ENCODE measurements around the gene GALNT13.
"Not testable (repeated sequence)": the region's sequence is repeated elsewhere in the genome, so short reads cannot be mapped to it uniquely, and the experiment has no call there.

GALNT13 gene

GRCh38 chr2:154408786-154409185 lies 537.1 kb downstream of the GALNT13 start:
- no peak for DNase-seq (ENCODE audit: low read depth in 2 of 2)

GRCh38 chr2:154422251-154422650 lies 550.5 kb downstream of the GALNT13 start:
- no peak for DNase-seq (ENCODE audit: low read depth in 2 of 2)

GRCh38 chr2:154425994-154426393 lies 554.3 kb downstream of the GALNT13 start:
- DNase-seq (ENCODE audit: low read depth in 2 of 2), result no peak

GRCh38 chr2:154427453-154427852 lies 555.7 kb downstream of the GALNT13 start:
- DNase-seq (ENCODE audit: low read depth in 2 of 2), result no peak

- no peak for DNase-seq (ENCODE audit: low read depth in 2 of 2)
Observed at GRCh38 chr2:154428022-154428421, 556.3 kb downstream of the GALNT13 start.

GRCh38 chr2:154433010-154433409 lies 561.3 kb downstream of the GALNT13 start:
- no peak for DNase-seq (ENCODE audit: low read depth in 2 of 2)

GRCh38 chr2:154437104-154437503 lies 565.4 kb downstream of the GALNT13 start:
- DNase-seq (ENCODE audit: low read depth in 2 of 2), result no peak

GRCh38 chr2:154439156-154439555 lies 567.4 kb downstream of the GALNT13 start:
- no peak for DNase-seq (ENCODE audit: low read depth in 2 of 2)

GRCh38 chr2:154443919-154444318 lies 572.2 kb downstream of the GALNT13 start:
- DNase-seq (ENCODE audit: low read depth in 2 of 2), result no peak

- no peak for DNase-seq (ENCODE audit: low read depth in 2 of 2)
Observed at GRCh38 chr2:154446324-154446723, 574.6 kb downstream of the GALNT13 start.

GRCh38 chr2:154447727-154448418 lies 576.2 kb downstream of the GALNT13 start:
- no peak for DNase-seq (ENCODE audit: low read depth in 2 of 2)

- no peak for DNase-seq (ENCODE audit: low read depth in 2 of 2)
Observed at GRCh38 chr2:154449951-154450658, 578.4 kb downstream of the GALNT13 start.

GRCh38 chr2:154452471-154452870 lies 580.7 kb downstream of the GALNT13 start:
- DNase-seq (ENCODE audit: low read depth in 2 of 2), result no peak

- no peak for DNase-seq (ENCODE audit: low read depth in 2 of 2)
Observed at GRCh38 chr2:154452906-154453493, 581.3 kb downstream of the GALNT13 start.

- DNase-seq (ENCODE audit: low read depth in 2 of 2), result no peak
Observed at GRCh38 chr2:154455166-154455565, 583.4 kb downstream of the GALNT13 start.

GRCh38 chr2:154455866-154456265 lies 584.1 kb downstream of the GALNT13 start:
- DNase-seq (ENCODE audit: low read depth in 2 of 2), result no peak

- no peak for DNase-seq (ENCODE audit: low read depth in 2 of 2)
Observed at GRCh38 chr2:154457286-154457685, 585.6 kb downstream of the GALNT13 start.

GRCh38 chr2:154459286-154459685 lies 587.6 kb downstream of the GALNT13 start:
- DNase-seq (ENCODE audit: low read depth in 2 of 2), result no peak

- DNase-seq (ENCODE audit: low read depth in 2 of 2), result no peak
Observed at GRCh38 chr2:154462634-154463033, 590.9 kb downstream of the GALNT13 start.

GRCh38 chr2:154466226-154466625 lies 594.5 kb downstream of the GALNT13 start:
- no peak for DNase-seq (ENCODE audit: low read depth in 2 of 2)

GRCh38 chr2:154470376-154470775 lies 598.7 kb downstream of the GALNT13 start:
- no peak for DNase-seq (ENCODE audit: low read depth in 2 of 2)

GRCh38 chr2:154471492-154471891 lies 599.8 kb downstream of the GALNT13 start:
- DNase-seq (ENCODE audit: low read depth in 2 of 2), result not testable (repeated sequence)

- DNase-seq (ENCODE audit: low read depth in 2 of 2), result no peak
Observed at GRCh38 chr2:154477319-154477718, 605.6 kb downstream of the GALNT13 start.

Measured in stimulated activated CD8-positive, alpha-beta memory T cell treated with anti-CD3 and anti-CD28 coated beads, Interleukin-15, amount 100 ng/mL, for 4 hours (primary cell).